ENCODE results near the gene VSIR.

Gene VSIR

GRCh38 chr10:71761541-71762113, 11.7 kb downstream of the VSIR start:
- H3K27ac ChIP-seq (ENCODE audit: low read depth, low read length) = no peak overlapping the region
- TF ChIP-seq CTCF (IDR thresholded peaks at IDR 0.05; ENCODE audit: insufficient read depth, low read length, poor library complexity, severe bottlenecking) = no peak
- no peak for TF ChIP-seq EZH2phosphoT487 (conservative IDR thresholded peaks at IDR 0.05; ENCODE audit: low read length)
- no peaks in the 10 kb centered on the region for H3F3A ChIP-seq (ENCODE audit: insufficient read depth)
- H2AFZ ChIP-seq (ENCODE audit: low read depth, low read length, severe bottlenecking) = no peak overlapping the region
- H3K79me2 ChIP-seq (ENCODE audit: insufficient read depth, low read length) = no peaks in the 10 kb centered on the region
- no peak overlapping the region for H3K4me3 ChIP-seq (ENCODE audit: insufficient read depth, low read length, poor library complexity, severe bottlenecking)
- no peaks in the 10 kb centered on the region for H3K36me3 ChIP-seq (ENCODE audit: low read length)
- H3K9me3 ChIP-seq (ENCODE audit: insufficient read depth, low read length) = no peaks in the 10 kb centered on the region
- no peak overlapping the region for H3K9ac ChIP-seq (ENCODE audit: low read length)
- H3K4me2 ChIP-seq (ENCODE audit: low read depth, low read length, poor library complexity, severe bottlenecking) = no peak overlapping the region
- no peaks in the 10 kb centered on the region for H3K9me2 ChIP-seq (replicated peaks; ENCODE audit: insufficient read depth, low read length)
- H3K27me3 ChIP-seq (ENCODE audit: low read length) = no peaks in the 10 kb centered on the region; the same call in 1 of the 2 replicates
- H4K20me1 ChIP-seq (ENCODE audit: low read depth, low read length) = no peaks in the 10 kb centered on the region

DNA sequence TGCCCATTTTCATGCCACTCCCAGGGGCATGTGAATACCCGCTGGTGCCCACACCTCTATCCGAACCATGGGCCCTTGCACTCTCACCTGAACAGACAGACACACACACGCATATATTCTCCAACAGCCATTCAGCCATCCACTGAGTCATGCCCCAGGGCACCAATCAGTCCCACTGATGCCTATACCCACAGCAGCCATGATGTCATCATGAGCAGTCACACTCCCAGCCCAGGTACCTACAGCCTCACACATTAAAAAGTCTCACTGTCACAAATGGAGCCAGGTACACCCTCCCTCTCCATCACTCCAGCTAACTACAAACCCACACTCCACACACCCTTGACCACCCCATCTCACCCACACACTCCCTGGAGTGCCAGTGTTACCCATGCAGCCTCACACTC, 12.2 kb downstream of the VSIR start:
- no peaks in the 10 kb centered on the region for H3K79me2 ChIP-seq (ENCODE audit: insufficient read depth, low read length)
- H3K4me3 ChIP-seq (ENCODE audit: insufficient read depth, low read length, poor library complexity, severe bottlenecking) = no peak overlapping the region
- H3K9me2 ChIP-seq (replicated peaks; ENCODE audit: insufficient read depth, low read length) = no peaks in the 10 kb centered on the region
- H3K36me3 ChIP-seq (ENCODE audit: low read length) = no peaks in the 10 kb centered on the region
- H3K9ac ChIP-seq (ENCODE audit: low read length) = no peak overlapping the region
- no peaks in the 10 kb centered on the region for H3K9me3 ChIP-seq (ENCODE audit: insufficient read depth, low read length)
- H3K4me2 ChIP-seq (ENCODE audit: low read depth, low read length, poor library complexity, severe bottlenecking) = no peak overlapping the region
- no peaks in the 10 kb centered on the region for H3F3A ChIP-seq (ENCODE audit: insufficient read depth)
- H3K27me3 ChIP-seq (ENCODE audit: low read length) = no peaks in the 10 kb centered on the region; the same call in 1 of the 2 replicates
- no peak for TF ChIP-seq CTCF (IDR thresholded peaks at IDR 0.05; ENCODE audit: insufficient read depth, low read length, poor library complexity, severe bottlenecking)
- TF ChIP-seq EZH2phosphoT487 (conservative IDR thresholded peaks at IDR 0.05; ENCODE audit: low read length) = no peak
- no peak overlapping the region for H2AFZ ChIP-seq (ENCODE audit: low read depth, low read length, severe bottlenecking)
- H4K20me1 ChIP-seq (ENCODE audit: low read depth, low read length) = no peaks in the 10 kb centered on the region
- no peak overlapping the region for H3K27ac ChIP-seq (ENCODE audit: low read depth, low read length)

- no peak overlapping the region for H3K9ac ChIP-seq (ENCODE audit: low read length)
- no peak overlapping the region for H3K27ac ChIP-seq (ENCODE audit: low read depth, low read length)
- H3K36me3 ChIP-seq (ENCODE audit: low read length) = no peaks in the 10 kb centered on the region
- TF ChIP-seq EZH2phosphoT487 (conservative IDR thresholded peaks at IDR 0.05; ENCODE audit: low read length) (no peak), CTCF (IDR thresholded peaks at IDR 0.05; ENCODE audit: insufficient read depth, low read length, poor library complexity, severe bottlenecking) (no peak)
- no peaks in the 10 kb centered on the region for H3F3A ChIP-seq (ENCODE audit: insufficient read depth)
- H3K4me2 ChIP-seq (ENCODE audit: low read depth, low read length, poor library complexity, severe bottlenecking) = no peak overlapping the region
- no peaks in the 10 kb centered on the region for H4K20me1 ChIP-seq (ENCODE audit: low read depth, low read length)
- no peak overlapping the region for H2AFZ ChIP-seq (ENCODE audit: low read depth, low read length, severe bottlenecking)
- no peaks in the 10 kb centered on the region; the same call in 1 of the 2 replicates for H3K27me3 ChIP-seq (ENCODE audit: low read length)
- no peaks in the 10 kb centered on the region for H3K9me3 ChIP-seq (ENCODE audit: insufficient read depth, low read length)
- H3K79me2 ChIP-seq (ENCODE audit: insufficient read depth, low read length) = no peaks in the 10 kb centered on the region
- H3K9me2 ChIP-seq (replicated peaks; ENCODE audit: insufficient read depth, low read length) = no peaks in the 10 kb centered on the region
- no peak overlapping the region for H3K4me3 ChIP-seq (ENCODE audit: insufficient read depth, low read length, poor library complexity, severe bottlenecking)
These were observed 15.9 kb downstream of the VSIR start for GRCh38 chr10:71757399-71757922.
